AG08395 (cell line): Measurements from ENCODE around the gene TOX2.
A peak's percentile ranks its signal among the peaks of the same experiment; 100 is the strongest.

Source experiments
- DNase-seq: peaks from one replicate; pipeline ENCODE4 v3.0.0; 2012; ENCODE audit warnings: mixed read lengths, low spot score

Gene TOX2

DNA sequence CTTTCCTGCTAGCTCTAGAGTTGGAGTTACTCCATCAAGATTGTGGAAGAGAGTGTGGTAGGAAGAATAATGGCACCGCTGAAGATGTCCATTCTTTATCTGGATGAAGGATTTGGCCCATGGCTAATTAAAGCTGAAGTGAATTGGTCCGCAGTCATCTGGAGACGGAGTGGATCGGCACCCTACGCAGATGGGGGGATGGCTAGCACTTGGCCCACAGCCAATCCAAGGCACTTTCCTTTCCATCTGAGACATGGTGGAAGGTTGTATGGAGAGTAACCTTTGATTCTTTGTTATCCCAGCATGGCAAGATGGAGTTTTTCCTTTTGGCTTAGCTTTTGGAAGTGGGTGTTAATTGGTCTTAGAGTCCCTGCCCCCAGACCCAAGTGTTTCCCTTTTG lies 184.0 kb downstream of the TOX2 start:
- no peak for DNase-seq

DNA sequence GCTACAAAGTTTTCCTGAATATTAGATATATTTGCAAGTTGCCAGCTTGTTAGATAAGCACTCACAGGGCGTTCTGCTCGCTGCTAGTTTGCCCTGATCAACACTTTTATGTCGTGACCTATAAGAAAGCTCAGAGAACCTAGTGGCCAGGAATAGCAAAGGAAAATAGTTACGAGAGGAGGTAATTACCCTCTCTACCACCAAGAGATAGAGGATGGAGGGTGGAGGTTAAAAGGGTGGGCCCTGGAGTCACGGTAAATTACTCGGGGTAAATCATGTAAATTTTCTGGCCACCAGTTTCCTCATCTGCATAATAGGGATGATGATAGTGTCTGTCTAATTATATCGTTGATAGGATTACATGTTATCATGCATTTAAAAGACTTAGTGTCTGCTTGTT lies 185.2 kb downstream of the TOX2 start:
- no peak for DNase-seq

DNA sequence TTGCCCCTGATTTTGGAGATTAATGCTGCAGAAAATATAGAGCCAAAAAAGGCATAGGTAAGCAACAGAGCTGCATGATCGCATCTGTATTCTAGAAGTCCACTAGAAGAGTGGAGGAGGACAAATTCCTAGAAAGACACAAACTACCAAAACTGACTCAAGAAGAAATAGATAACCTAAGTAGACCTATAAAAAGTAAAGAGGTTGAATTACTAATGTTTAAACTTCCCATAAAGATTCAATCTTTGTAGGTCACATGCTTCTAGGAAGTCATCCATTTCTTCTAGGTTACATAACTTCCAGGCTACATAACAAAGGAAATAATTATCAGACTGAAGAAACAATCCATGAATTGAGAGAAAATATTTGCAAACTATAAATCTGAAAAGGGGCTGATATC lies 187.9 kb downstream of the TOX2 start:
- no peak for DNase-seq

DNA sequence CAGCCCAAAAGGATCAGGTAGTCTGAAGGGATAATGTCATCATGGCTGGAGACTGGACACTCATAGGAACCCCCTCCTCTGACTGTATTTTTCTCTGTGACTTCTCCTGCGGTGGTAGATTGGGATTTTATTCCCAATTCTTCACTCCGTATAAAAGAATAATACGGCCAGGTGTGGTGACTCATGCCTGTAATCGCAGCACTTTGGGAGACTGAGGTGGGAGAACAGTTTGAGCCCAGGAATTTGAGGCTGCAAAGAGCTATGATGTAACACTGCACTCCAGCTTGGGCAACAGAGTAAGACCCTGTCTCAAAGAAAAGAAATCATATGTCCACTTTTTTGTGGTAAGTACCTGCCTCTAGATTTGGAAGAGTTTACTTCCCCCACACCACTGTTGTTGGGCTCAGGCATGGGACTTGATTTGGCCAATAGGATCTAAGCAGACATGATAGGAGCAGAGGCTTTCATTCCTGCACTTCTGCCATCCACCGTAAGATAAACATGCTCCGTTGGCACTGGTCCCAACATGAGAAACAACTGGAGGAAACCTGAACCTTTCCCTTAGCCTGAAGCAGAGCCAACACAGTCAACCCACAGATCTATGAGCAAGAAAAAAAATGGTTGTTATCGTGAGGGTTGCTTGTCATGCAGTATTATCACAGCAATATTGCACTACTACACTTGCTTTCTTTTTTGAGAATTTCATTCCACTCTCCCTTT lies 190.3 kb downstream of the TOX2 start:
- peak; percentile 40 for DNase-seq

DNA sequence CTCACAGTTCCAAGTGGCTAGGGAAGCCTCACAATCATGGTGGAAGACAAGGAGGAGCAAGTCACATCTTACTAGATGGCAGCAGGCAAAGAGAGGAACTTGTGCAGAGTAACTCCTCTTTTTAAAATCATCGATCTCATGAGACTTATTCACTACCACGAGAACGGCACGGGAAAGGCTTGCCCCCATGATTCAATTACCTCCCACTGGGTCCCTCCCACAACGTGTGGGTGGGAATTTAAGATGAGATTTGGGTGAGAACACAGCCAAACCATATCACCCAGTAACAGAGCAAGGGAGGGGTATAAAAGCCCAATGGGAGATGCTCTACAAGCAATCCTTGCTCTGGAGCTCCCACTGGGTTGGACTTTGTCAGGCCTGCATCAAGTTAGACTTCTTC lies 192.0 kb downstream of the TOX2 start:
- DNase-seq = no peak

DNA sequence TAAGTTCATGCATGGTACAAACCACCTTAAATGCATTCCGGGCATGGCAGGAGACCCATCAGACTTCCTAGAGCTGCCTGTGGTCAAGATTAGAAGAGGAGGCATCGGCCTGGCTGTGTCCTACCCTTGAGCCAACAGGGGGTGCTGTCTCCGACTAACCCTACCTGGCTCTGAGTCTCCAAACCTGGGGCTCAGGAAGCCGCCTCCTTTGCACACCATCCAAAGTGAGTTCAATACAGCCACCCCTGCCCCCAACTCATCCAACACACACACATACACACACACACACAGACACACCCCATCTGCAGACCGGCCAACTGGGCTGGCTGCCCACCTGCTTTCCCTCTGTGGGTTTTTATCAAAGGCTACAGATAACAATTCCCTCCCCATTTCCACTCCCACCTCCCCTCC lies 195.3 kb downstream of the TOX2 start:
- DNase-seq = no peak

DNA sequence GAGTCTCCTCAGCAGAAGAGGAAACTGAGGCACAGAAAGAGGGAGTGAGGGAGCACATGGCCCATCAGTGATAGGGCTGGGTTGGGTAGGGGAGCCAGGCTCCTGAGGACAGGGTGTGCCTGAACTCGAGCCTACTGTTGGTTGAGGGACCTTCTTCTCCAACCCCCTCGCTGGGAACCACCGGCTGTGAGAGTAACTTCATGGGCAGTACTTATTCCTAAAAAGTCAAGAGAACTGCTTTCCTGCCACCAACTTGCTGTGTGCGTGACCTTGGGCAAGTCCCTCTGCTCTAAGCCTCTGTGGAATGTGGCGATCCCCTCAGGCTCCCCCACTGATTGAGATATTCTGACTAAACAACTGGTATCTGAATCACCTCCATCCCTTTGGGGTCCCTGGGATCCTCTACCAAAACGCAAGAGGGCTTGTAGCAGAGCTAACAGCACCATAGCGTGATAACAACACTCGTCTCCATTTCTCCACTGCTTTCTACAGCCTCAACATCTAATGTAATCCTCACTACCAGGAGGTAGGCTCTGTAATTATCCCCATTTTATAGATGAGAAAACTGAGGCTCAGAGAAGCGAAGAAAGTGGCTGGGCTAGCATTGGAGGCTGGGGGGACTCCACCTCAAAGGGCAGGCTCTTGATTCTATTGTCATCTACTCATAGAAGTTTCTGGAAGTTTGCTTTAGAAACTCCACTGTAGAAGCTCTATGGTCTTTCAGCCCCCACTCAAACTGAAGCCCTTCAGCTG lies 196.3 kb downstream of the TOX2 start:
- DNase-seq = no peak

DNA sequence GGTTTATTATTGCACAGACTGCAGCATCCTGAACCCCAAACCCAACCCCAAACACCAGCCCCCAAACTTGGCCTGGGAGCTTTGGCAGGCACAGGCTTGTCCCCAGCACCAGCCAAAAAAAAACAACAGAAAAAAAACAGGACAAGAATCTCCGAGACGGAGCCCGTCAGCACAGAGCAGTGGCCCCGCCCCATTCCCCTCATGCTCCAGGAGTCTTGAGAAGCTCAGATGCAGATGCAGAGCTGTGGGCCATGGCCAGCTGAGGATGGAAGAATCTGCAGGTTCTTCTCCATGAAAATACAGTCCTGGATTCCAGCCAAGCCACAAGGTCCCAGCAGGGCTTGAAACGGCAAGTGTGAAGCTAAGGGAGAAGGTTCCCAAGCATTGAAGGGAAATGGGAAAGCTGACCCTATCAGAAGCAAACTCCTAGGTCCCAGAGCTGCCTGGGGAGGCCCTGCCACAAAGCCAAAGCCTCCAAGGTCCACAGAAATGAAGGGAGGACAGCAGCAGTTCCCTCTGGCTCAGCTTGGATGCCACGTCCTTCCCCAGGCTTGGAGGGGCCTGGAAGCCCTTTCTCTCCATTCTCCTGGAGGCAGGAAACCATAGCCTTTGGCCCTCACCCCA lies 197.2 kb downstream of the TOX2 start:
- peak; percentile 50 for DNase-seq

DNA sequence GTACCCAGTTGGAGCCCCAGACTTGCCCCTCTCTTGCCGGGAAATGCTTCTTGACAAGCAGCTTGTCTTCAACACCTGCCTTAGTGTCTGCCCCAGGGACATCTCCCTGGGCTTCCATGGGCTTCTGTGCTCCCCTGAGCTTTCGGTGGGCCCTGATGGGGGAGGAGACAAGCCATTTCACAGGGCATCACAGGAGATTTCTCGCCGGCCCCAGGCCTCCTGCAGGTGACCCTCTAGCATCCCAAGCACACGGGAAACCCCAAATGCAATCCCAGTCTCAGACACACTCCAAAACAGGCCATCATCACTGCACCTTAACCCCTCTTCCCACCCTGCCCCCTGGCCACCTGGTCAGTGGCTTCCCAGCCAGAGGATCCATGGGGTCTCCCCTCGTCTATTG lies 197.8 kb downstream of the TOX2 start:
- DNase-seq = no peak

DNA sequence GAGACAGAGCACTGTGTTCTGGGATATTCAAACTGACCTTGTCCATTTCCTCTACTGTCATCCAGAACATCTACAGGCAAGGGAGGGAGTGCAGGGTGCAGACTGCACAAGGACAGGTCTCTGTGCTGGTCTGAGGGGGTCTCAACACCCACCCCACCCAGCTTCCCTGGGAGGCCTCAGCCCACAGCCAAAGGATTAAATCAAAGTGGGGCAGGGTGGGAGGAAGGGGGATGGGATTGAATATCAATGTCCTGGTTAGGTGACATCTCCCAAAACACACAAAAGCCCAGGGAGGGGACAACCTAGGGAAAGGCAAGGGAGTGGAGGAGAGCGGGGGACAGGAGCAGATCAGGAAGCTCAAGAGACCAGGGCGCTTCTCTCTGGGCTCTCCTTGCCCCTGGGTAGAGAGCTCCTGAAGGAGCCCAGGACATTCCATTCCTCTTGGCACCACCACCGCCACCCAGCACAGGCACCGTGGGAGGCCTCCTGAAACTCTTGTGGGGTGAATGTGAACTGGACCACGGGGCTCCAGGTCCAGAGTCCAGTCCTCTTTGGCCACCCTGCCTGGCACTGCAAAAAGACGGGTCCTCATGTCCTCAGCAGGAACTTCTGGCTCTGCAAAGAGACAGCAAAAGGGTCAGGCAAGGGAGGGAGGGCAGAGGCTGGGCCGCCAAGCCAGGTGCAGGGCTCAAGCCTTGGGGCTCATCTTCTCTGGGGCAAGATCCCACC lies 198.4 kb downstream of the TOX2 start:
- DNase-seq = no peak

DNA sequence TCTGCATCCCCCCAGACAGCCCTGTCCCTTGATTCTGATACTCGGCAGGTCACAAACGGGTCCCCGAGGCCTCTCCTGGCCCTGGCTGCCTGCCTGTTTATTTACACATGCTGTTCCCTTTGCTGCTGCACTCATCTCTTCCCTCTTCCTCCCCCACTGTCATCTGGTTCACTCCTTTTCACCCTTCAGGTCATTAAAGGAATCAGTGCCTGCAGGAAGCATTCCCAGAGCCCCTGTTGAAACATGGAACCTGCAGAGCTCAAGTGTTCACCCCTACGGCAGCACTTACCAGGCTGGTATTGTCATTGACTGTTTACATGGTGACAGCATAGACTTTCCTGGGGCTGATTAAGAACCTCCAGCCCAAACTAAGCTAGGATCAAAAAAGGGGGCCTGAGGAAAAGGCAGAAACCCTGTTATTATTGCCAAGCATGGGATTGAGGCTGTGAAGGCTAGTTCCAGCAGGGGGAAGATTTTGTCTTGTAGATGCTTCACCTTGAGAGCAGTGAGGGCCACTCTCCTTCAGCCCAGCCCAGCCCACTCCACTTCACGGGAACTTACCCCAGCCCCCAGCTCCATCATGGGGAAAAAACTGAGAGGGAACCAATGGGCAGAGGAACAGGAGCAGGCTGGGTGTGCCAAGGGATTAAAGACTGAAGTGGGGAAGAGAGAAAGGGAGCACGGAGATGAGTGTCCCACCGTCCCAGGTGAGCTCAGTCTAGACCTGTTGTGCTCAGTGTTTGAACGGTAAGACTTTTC lies 199.1 kb downstream of the TOX2 start:
- DNase-seq = no peak

DNA sequence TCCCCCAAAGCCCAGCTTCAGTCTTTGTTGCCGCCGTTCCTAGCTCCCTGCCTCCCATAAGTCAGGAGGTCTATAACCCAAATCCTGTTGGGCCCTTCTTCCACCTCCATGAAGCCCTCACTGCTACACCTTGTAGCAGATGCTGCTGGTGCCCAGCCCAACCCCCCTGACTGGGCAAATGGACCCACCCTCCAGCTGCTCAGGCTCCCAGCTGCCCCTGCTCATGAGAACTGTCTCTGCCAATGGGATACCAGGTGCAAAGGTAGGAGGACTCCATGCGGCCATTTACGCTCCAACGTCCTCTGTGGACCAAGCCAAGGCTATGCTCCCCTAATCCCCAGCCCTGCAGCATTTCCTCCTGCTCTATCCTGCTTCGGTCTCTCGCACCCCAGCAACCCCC lies 200.5 kb downstream of the TOX2 start:
- no peak for DNase-seq

DNA sequence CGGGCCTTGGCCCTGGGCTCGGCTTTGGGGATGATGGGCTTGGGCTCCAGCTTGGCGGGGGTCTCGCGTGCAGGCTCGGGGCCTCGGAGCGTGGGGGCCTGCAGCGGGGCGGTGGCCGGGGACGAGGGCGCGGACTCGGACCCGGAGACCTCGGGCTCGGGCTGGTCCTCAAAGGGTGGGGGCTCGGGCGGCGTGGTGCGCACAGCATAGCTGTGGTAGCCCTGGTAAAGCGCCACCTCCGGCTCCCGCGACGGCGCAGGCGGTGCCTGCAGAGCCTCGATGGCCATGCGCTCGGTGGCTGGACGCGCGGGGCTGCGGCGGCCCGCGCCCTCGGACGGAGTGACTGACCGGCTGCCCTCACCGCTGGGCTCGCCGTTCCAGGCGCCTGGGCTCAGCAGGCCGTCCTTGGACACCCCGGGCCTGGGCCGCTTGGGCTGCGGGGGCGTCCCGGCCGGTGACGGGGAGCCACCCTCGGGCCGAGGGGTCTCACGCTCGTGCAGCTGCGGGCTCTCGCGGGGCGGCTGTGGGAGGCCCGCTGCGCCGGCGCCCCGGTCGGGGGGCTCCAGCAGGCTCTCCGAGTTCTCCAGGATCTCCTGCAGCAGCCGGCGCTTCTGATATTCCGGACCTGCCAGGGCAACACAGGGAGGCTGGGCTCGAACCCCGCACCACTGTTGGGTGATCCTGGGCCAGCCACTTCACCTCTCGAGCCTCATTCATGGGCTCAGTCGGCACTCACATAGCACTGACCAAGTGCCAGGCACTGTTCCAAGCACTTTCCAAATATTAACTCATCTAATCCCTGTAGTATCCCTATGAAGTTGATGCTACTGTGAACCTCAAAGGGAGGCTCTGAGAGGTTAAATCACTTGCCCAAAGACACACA lies 201.4 kb downstream of the TOX2 start:
- no peak for DNase-seq

DNA sequence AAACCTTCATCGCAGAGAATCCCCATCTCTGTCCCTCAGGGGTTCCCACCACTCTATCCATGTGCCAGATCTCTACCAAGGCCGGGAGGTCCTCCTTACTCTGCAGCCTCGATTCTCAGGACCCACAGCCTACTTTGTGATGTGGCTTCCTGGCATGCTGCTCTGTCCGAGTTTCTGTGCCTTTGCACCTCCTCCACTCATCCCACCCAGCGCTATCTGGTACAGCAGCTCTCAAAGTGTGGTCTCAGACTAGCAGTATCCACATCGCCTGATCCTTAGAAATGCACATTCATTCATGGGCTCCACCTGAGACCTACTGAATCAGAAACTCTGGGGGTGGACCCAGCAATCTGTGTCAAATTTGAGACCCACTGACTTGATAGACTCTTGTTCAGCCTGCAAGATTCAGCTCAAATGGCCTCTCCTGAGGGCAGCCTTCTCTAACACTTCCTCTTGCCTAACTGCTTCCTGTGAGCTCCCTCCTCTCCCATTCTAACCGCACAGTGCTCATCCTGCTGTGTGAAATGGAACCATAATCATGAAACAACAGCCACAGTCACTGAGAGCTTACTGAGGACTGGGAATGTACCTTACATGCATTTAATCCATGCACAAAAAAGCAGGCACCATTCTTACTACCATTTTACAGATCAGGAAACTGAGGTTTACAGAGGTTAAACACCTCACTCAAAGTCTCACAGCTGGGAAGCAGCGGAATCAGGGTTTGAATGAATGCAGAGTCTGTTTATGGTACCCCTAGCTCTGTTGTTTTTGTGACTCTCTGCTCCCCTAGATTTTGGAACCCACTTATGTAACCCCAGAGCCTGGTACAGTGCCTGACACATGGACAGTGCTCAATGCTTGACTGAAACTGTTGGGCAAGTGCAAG lies 202.9 kb downstream of the TOX2 start:
- DNase-seq = no peak

DNA sequence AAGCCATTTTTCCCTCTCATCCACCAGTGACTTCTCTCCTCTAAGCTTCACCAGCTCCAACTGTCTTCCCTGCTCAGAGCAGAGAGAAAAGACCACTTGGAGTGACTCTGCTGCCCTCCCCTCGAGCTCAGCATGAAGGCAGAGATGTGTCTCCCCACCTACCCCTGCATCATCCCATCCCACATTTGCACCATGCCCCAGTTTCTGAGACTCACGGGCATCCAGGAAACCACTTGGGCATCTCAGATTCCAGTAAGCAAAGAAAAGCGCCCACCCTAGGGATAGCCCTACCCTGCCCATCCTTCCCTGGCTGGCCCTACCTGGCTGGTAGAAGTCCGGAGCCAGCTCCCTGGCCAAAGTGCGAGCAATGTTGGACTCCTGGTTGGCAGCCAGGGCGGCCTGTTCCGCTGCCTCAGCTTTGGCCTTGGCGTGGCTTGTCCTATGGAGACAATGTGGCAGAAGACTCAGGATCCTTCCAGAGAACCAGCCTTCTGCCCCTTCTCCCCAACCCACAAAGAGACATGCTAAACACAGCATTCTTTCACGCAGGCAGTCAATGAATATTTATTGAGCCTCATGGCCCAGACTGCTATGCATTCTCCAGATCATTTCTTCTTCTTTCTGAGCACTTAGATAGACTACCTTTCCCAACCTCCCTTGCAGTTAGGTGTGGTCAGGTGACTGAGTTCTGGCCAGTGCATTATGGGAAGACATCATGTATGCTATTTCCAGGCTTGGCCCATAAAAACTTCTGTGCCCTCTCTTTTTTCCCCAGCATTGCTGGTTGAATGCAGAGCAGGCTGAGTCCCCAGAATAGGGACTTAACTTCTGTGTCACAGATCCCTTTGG lies 203.8 kb downstream of the TOX2 start:
- no peak for DNase-seq
